Coronary artery (tissue), 2 donors: ENCODE measurements around the gene NUP107.

Source experiments
- DNase-seq: peaks from one replicate; pipeline ENCODE4 v3.0.0-alpha.2; 2017; ENCODE audit warnings: low spot score
- H3K27ac ChIP-seq, 2 donors: fragments of 200-600 bp; sonication (generic); one replicate each; pipeline ENCODE4 v1.5.1; 2016 to 2019
- H3K4me3 ChIP-seq: fragments of 200-600 bp; sonication (generic); 2 replicates; pipeline ENCODE4 v1.5.1; 2016; ENCODE audit warnings: mild to moderate bottlenecking, moderate library complexity
- CTCF ChIP-seq: fragments of 200-600 bp; sonication (generic); IDR thresholded peaks from one replicate; pipeline ENCODE4 v1.5.1; 2019; ENCODE audit warnings: antibody characterized with exemption

The NUP107 gene

GRCh38 chr12:68794653-68795251, 108.0 kb downstream of the NUP107 start:
- no peak for TF ChIP-seq CTCF
- H3K4me3 ChIP-seq: no peak overlapping the region
- DNase-seq: no peak
- no peak overlapping the region for H3K27ac ChIP-seq
